ENCODE measurements around the gene JDP2. TPM values are rescaled to one million over a fixed set of nuclear protein-coding genes. Genes with fewer than 3 reads are reported as not detected.

The JDP2 gene
- total RNA-seq, 2 donors from 2014 or later = 15.7 to 23.1 TPM

- Histone ChIP-seq H3K36me3 (ENCODE audit: control insufficient read depth, insufficient read depth, low read length) (peaks cover 45% of the 10 kb centered on the region), H3K9me3 (ENCODE audit: control insufficient read depth, low read length) (no peaks in the 10 kb centered on the region), H3K27me3 (ENCODE audit: control insufficient read depth, insufficient read depth, low read length, poor library complexity, severe bottlenecking) (no peaks in the 10 kb centered on the region), H3K9ac (ENCODE audit: extremely low read depth, low read length, poor library complexity, severe bottlenecking) (no peak overlapping the region), H3K27ac (ENCODE audit: low read depth, low read length) (no peak overlapping the region), H3K4me3 (ENCODE audit: low read length) (no peak overlapping the region), H3K4me1 (ENCODE audit: control insufficient read depth, insufficient read depth, low read length) (no peaks in the 10 kb centered on the region)
- no peaks in the 10 kb centered on the region for H3K27me3 Mint-ChIP-seq (ENCODE audit: insufficient read depth)
- H3K4me3 Mint-ChIP-seq = no peak overlapping the region
- TF ChIP-seq, protein P1, sequence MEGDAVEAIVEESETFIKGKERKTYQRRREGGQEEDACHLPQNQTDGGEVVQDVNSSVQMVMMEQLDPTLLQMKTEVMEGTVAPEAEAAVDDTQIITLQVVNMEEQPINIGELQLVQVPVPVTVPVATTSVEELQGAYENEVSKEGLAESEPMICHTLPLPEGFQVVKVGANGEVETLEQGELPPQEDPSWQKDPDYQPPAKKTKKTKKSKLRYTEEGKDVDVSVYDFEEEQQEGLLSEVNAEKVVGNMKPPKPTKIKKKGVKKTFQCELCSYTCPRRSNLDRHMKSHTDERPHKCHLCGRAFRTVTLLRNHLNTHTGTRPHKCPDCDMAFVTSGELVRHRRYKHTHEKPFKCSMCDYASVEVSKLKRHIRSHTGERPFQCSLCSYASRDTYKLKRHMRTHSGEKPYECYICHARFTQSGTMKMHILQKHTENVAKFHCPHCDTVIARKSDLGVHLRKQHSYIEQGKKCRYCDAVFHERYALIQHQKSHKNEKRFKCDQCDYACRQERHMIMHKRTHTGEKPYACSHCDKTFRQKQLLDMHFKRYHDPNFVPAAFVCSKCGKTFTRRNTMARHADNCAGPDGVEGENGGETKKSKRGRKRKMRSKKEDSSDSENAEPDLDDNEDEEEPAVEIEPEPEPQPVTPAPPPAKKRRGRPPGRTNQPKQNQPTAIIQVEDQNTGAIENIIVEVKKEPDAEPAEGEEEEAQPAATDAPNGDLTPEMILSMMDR (conservative IDR thresholded peaks at IDR 0.05) = no peak
- H3K9me3 Mint-ChIP-seq = no peaks in the 10 kb centered on the region
- peaks cover 18% of the 10 kb centered on the region for H3K4me1 Mint-ChIP-seq
- no peak overlapping the region for H3K27ac Mint-ChIP-seq
- 96 to 98% methylated on average over 12 to 13 of the region's 13 CpGs for WGBS, 2 experiments (ENCODE audit: insufficient coverage in 1 of 2, insufficient read length in 1 of 2)
- H3K36me3 Mint-ChIP-seq (ENCODE audit: low read depth) = peaks cover 23% of the 10 kb centered on the region
- DNase-seq = no peak
Measured at GRCh38 chr14:75439989-75440388, 12.2 kb downstream of the JDP2 start.

DNA sequence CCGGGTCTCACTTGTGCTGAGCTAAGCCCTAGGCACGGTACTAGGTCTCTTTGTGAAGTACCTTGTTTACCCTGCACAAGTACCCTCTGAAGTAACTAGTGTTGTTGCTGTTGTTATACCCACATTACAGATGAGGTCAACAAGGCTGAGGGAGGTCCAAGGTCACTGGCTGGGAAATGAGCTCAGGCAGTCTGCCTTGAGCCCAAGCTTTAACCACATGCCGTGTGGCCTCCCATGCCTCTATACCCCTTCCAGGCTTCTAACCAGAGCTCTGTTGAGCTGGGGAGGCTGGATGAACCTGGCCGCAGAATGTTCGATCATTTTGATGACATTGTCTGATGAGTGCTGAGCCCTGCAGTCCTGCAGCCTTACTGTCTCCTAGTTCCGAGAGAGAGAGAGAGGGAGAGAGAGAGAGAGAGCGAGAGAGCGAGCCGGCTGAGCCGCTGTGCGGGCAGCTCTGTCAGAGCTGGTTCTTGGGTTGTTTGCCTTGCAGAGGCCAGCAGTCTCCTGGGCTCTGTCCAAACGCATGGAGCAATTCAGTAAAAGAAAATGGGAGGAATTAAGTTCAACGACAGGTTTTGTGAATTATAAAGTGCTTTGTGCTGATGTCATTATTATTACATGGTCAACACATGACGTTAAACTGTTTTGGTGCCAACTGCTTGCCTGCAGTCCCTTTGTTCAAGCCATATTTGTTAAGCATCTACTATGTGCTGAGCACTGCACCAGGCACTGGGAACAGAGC is 13.1 kb downstream of the JDP2 start:
- DNase-seq = no peak
- TF ChIP-seq, protein P1 (conservative IDR thresholded peaks at IDR 0.05) = no peak
- Mint-ChIP-seq H3K9me3 (no peaks in the 10 kb centered on the region), H3K4me1 (peaks cover 19% of the 10 kb centered on the region), H3K27me3 (ENCODE audit: insufficient read depth) (no peaks in the 10 kb centered on the region), H3K36me3 (ENCODE audit: low read depth) (peaks cover 24% of the 10 kb centered on the region), H3K4me3 (no peak overlapping the region), H3K27ac (no peak overlapping the region)
- no peak overlapping the region for H3K9ac ChIP-seq (ENCODE audit: extremely low read depth, low read length, poor library complexity, severe bottlenecking)
- 82 to 90% methylated on average over 11 to 14 of the region's 14 CpGs for WGBS, 2 experiments (ENCODE audit: insufficient coverage in 1 of 2, insufficient read length in 1 of 2)
- no peak overlapping the region for H3K27ac ChIP-seq (ENCODE audit: low read depth, low read length)
- no peaks in the 10 kb centered on the region for H3K27me3 ChIP-seq (ENCODE audit: control insufficient read depth, insufficient read depth, low read length, poor library complexity, severe bottlenecking)
- H3K9me3 ChIP-seq (ENCODE audit: control insufficient read depth, low read length) = no peaks in the 10 kb centered on the region
- H3K4me3 ChIP-seq (ENCODE audit: low read length) = no peak overlapping the region
- no peaks in the 10 kb centered on the region for H3K4me1 ChIP-seq (ENCODE audit: control insufficient read depth, insufficient read depth, low read length)
- peaks cover 43% of the 10 kb centered on the region for H3K36me3 ChIP-seq (ENCODE audit: control insufficient read depth, insufficient read depth, low read length)

DNA sequence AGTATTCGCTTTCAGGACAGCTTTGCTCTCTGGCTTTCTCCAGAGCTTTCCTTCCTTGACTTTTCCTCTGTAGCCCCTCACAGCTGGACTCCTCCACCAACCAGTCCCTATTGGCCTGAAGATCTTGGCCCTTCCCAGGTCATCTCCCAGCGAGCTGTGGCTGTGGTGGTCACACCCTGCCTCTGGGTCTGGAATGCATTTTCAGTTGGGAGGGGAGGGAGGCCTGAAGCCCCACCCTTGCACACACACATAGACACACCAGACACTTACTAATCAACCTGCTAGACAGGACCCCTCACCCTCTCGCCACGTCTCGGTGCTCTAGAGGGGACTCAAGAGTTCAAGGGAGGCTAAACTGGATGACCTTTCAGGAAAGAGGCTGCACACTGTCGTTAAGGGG is 13.9 kb downstream of the JDP2 start:
- Histone ChIP-seq H3K27me3 (ENCODE audit: control insufficient read depth, insufficient read depth, low read length, poor library complexity, severe bottlenecking) (no peaks in the 10 kb centered on the region), H3K27ac (ENCODE audit: low read depth, low read length) (no peak overlapping the region), H3K36me3 (ENCODE audit: control insufficient read depth, insufficient read depth, low read length) (peaks cover 37% of the 10 kb centered on the region), H3K4me3 (ENCODE audit: low read length) (no peak overlapping the region), H3K4me1 (ENCODE audit: control insufficient read depth, insufficient read depth, low read length) (no peaks in the 10 kb centered on the region), H3K9ac (ENCODE audit: extremely low read depth, low read length, poor library complexity, severe bottlenecking) (no peak overlapping the region), H3K9me3 (ENCODE audit: control insufficient read depth, low read length) (no peaks in the 10 kb centered on the region)
- no peak overlapping the region for H3K4me3 Mint-ChIP-seq
- TF ChIP-seq, protein P1 (conservative IDR thresholded peaks at IDR 0.05) = no peak
- WGBS, 2 experiments (ENCODE audit: insufficient coverage in 1 of 2, insufficient read length in 1 of 2) = 96% methylated on average over 4 to 6 of the region's 6 CpGs
- peak overlapping the region; percentile 69 for H3K27ac Mint-ChIP-seq
- DNase-seq = no peak
- peaks cover 22% of the 10 kb centered on the region for H3K36me3 Mint-ChIP-seq (ENCODE audit: low read depth)
- no peaks in the 10 kb centered on the region for H3K27me3 Mint-ChIP-seq (ENCODE audit: insufficient read depth)
- H3K9me3 Mint-ChIP-seq = no peaks in the 10 kb centered on the region
- peaks cover 19% of the 10 kb centered on the region for H3K4me1 Mint-ChIP-seq

Data from endodermal cell (in vitro differentiated cells).